Lower leg skin (tissue), 3 donors: ENCODE results near the gene VWA8.

Experiments used
- CTCF ChIP-seq, 3 donors: fragments of 450-650 bp; IDR thresholded peaks; one replicate each; pipeline ENCODE4 v1.5.1; 2016; ENCODE audit warnings: antibody characterized with exemption in 3 of 3, mild to moderate bottlenecking in 3 of 3, moderate library complexity in 2 of 3
- POLR2A ChIP-seq, 2 donors: fragments of 450-650 bp; IDR thresholded peaks; one replicate each; pipeline ENCODE4 v1.6.1; 2016 to 2017; ENCODE audit warnings: antibody characterized with exemption in 2 of 2, mild to moderate bottlenecking in 1 of 2, moderate library complexity in 1 of 2

GRCh38 chr13:41937388-41937787 is 23.5 kb downstream of the VWA8 start:
- TF ChIP-seq POLR2A (IDR thresholded peaks at IDR 0.05), result no peak
- TF ChIP-seq CTCF (IDR thresholded peaks at IDR 0.05), result no peak
